OCI-LY1 (cell line): ENCODE measurements around the gene ZNF185.
"Not testable (repeated sequence)": the region's sequence is repeated elsewhere in the genome, so short reads cannot be mapped to it uniquely, and the experiment has no call there.

Experiments
- H2AFZ ChIP-seq: fragments of 200-600 bp; sonication (generic), shearing (Covaris generic); 2 replicates; pipeline ENCODE4 v1.6.0; 2014; ENCODE audit warnings: antibody characterized with exemption, mild to moderate bottlenecking, low read length
- H3F3A ChIP-seq: fragments of 200-600 bp; sonication (generic), shearing (Covaris generic); 2 replicates; pipeline ENCODE4 v1.6.0; 2014; ENCODE audit warnings: mild to moderate bottlenecking, antibody characterized with exemption, low read length, moderate library complexity; ENCODE audit not compliant: insufficient read depth
- H3K27ac ChIP-seq: fragments of 200-600 bp; sonication (generic); 2 replicates; pipeline ENCODE4 v1.5.1; 2014; ENCODE audit warnings: low read length, mixed run types, mild to moderate bottlenecking, low read depth; ENCODE audit not compliant: poor library complexity, severe bottlenecking
- H3K27me3 ChIP-seq: fragments of 200-600 bp; sonication (generic); 2 replicates; pipeline ENCODE4 v1.6.0; 2014; ENCODE audit warnings: antibody characterized with exemption, mild to moderate bottlenecking, low read length, moderate library complexity; ENCODE audit not compliant: insufficient read depth
- H3K36me3 ChIP-seq: fragments of 200-600 bp; sonication (generic); 2 replicates; pipeline ENCODE4 v1.6.1; 2014; ENCODE audit warnings: mild to moderate bottlenecking, antibody characterized with exemption, low read length, moderate library complexity, mixed read lengths; ENCODE audit not compliant: insufficient read depth
- H3K4me1 ChIP-seq: fragments of 200-600 bp; sonication (generic); 2 replicates; pipeline ENCODE4 v1.5.1; 2014; ENCODE audit warnings: mild to moderate bottlenecking, low read length, moderate library complexity; ENCODE audit not compliant: insufficient read depth, severe bottlenecking
- H3K4me2 ChIP-seq: fragments of 200-600 bp; sonication (generic), shearing (Covaris generic); 2 replicates; pipeline ENCODE4 v1.6.1; 2014; ENCODE audit warnings: low read length
- H3K4me3 ChIP-seq: fragments of 200-600 bp; sonication (generic); 2 replicates; pipeline ENCODE4 v1.5.1; 2014; ENCODE audit warnings: low read length, low read depth, mild to moderate bottlenecking, mixed read lengths; ENCODE audit not compliant: poor library complexity, severe bottlenecking
- H3K79me2 ChIP-seq: fragments of 200-600 bp; shearing (Covaris generic); 2 replicates; pipeline ENCODE4 v1.6.1; 2016; ENCODE audit warnings: mixed run types, low read length, mixed read lengths; ENCODE audit not compliant: insufficient read depth
- H3K9ac ChIP-seq: fragments of 200-600 bp; sonication (generic), shearing (Covaris generic); 2 replicates; pipeline ENCODE4 v1.6.1; 2014; ENCODE audit warnings: mild to moderate bottlenecking, low read length, mixed read lengths
- H3K9me2 ChIP-seq: fragments of 200-600 bp; sonication (generic), shearing (Covaris generic); 2 replicates; pipeline ENCODE4 v1.6.1; 2014; ENCODE audit warnings: low read depth, mild to moderate bottlenecking, low read length, mixed read lengths
- H3K9me3 ChIP-seq: fragments of 200-600 bp; shearing (Covaris generic); 2 replicates; pipeline ENCODE4 v1.6.1; 2014; ENCODE audit warnings: low read length, mixed read lengths
- H4K20me1 ChIP-seq: fragments of 200-600 bp; sonication (generic), shearing (Covaris generic); 2 replicates; pipeline ENCODE4 v1.6.0; 2016; ENCODE audit warnings: mild to moderate bottlenecking, low read length; ENCODE audit not compliant: insufficient read depth
- CTCF ChIP-seq: fragments of 200-600 bp; sonication (generic), shearing (Covaris generic); IDR thresholded peaks from 2 replicates; pipeline ENCODE4 v1.5.1; 2017; ENCODE audit warnings: mild to moderate bottlenecking, antibody characterized with exemption, low read length, moderate library complexity, mixed read lengths
- EZH2 ChIP-seq: fragments of 200-600 bp; sonication (generic), shearing (Covaris generic); IDR thresholded peaks from 2 replicates; pipeline ENCODE4 v1.8.0; 2017; ENCODE audit warnings: borderline replicate concordance, mixed run types, mild to moderate bottlenecking, antibody characterized with exemption, low read length, moderate library complexity, mixed read lengths

The ZNF185 gene

GRCh38 chrX:152905081-152905420 is 7.2 kb downstream of the ZNF185 start:
- Histone ChIP-seq H3K4me2 (no peak overlapping the region), H3K4me3 (no peak overlapping the region), H3K36me3 (no peaks in the 10 kb centered on the region), H3K9ac (no peak overlapping the region), H4K20me1 (no peaks in the 10 kb centered on the region), H3K4me1 (no peaks in the 10 kb centered on the region), H3K79me2 (no peaks in the 10 kb centered on the region), H3K9me3 (no peaks in the 10 kb centered on the region), H3F3A (no peaks in the 10 kb centered on the region), H3K9me2 (no peaks in the 10 kb centered on the region), H2AFZ (no peak overlapping the region), H3K27me3 (no peaks in the 10 kb centered on the region), H3K27ac (no peak overlapping the region)
- TF ChIP-seq EZH2 (no peak), CTCF (no peak)

GRCh38 chrX:152907084-152907651 is 9.3 kb downstream of the ZNF185 start:
- TF ChIP-seq CTCF (no peak), EZH2 (no peak)
- Histone ChIP-seq H3K79me2 (no peaks in the 10 kb centered on the region), H3K27me3 (no peaks in the 10 kb centered on the region), H3K27ac (no peak overlapping the region), H3K4me2 (no peak overlapping the region), H3K9me3 (no peaks in the 10 kb centered on the region), H3K4me1 (no peaks in the 10 kb centered on the region), H4K20me1 (no peaks in the 10 kb centered on the region), H3K4me3 (no peak overlapping the region), H3K9me2 (no peaks in the 10 kb centered on the region), H3F3A (no peaks in the 10 kb centered on the region), H2AFZ (no peak overlapping the region), H3K9ac (no peak overlapping the region), H3K36me3 (no peaks in the 10 kb centered on the region)

GRCh38 chrX:152908486-152908885 is 10.6 kb downstream of the ZNF185 start:
- TF ChIP-seq CTCF (no peak), EZH2 (no peak)
- Histone ChIP-seq H3K27me3 (no peaks in the 10 kb centered on the region), H4K20me1 (no peaks in the 10 kb centered on the region), H3K27ac (no peak overlapping the region), H3K9me3 (no peaks in the 10 kb centered on the region), H3K9me2 (no peaks in the 10 kb centered on the region), H3K4me3 (no peak overlapping the region), H3K36me3 (no peaks in the 10 kb centered on the region), H3K79me2 (no peaks in the 10 kb centered on the region), H3K4me1 (no peaks in the 10 kb centered on the region), H3K4me2 (no peak overlapping the region), H2AFZ (no peak overlapping the region), H3K9ac (no peak overlapping the region), H3F3A (no peaks in the 10 kb centered on the region)

GRCh38 chrX:152910018-152910417 is 12.2 kb downstream of the ZNF185 start:
- H3F3A ChIP-seq, H3K27me3 ChIP-seq, H3K9me2 ChIP-seq, H3K36me3 ChIP-seq, H2AFZ ChIP-seq, H3K4me2 ChIP-seq, H3K9me3 ChIP-seq, H3K9ac ChIP-seq, H3K79me2 ChIP-seq, H3K27ac ChIP-seq, H3K4me1 ChIP-seq, H4K20me1 ChIP-seq, H3K4me3 ChIP-seq: not testable (repeated sequence)
